ENCODE results near the gene UBXN2A. TPM values are rescaled to one million over a fixed set of nuclear protein-coding genes. Genes with fewer than 3 reads are reported as not detected.
A peak's percentile ranks its signal among the peaks of the same experiment; 100 is the strongest.

UBXN2A gene
- total RNA-seq, 6 experiments from 2014 or later = 4.6 to 7.9 (median 6.2) TPM

GRCh38 chr2:23918837-23919489, 21.3 kb upstream of the UBXN2A start:
- no peaks in the 10 kb centered on the region for H3K9me3 ChIP-seq
- TF ChIP-seq CTCF (IDR thresholded peaks at IDR 0.05) (no peak), POLR2A (IDR thresholded peaks at IDR 0.05) (no peak)
- no peak for DNase-seq
- H3K27ac ChIP-seq = no peak overlapping the region
- WGBS (ENCODE audit: insufficient coverage, low coverage, low lambda C conversion rate, missing lambda C conversion rate) = 91% methylated on average over 8 of the region's 8 CpGs
- H3K4me1 ChIP-seq = no peaks in the 10 kb centered on the region
- H3K36me3 ChIP-seq = no peaks in the 10 kb centered on the region
- no peak for ATAC-seq
- H3K4me3 ChIP-seq = no peak overlapping the region
- no peaks in the 10 kb centered on the region for H3K27me3 ChIP-seq
- intact Hi-C loops (cut with DNase I) = no loop called here

GRCh38 chr2:23924589-23925359, 15.5 kb upstream of the UBXN2A start:
- H3K4me3 ChIP-seq = peak overlapping the region in 1 of 3 donors; percentile 76
- intact Hi-C loops (cut with DNase I) = no loop called here
- no peaks in the 10 kb centered on the region for H3K36me3 ChIP-seq
- ATAC-seq = no peak
- H3K9me3 ChIP-seq = no peaks in the 10 kb centered on the region
- WGBS (ENCODE audit: insufficient coverage, low coverage, low lambda C conversion rate, missing lambda C conversion rate) = 36% methylated on average over 7 of the region's 7 CpGs
- no peak for DNase-seq
- peak overlapping the region in 1 of 3 donors; percentile 97 for H3K27ac ChIP-seq
- H3K27me3 ChIP-seq = no peaks in the 10 kb centered on the region
- no peak for TF ChIP-seq POLR2A (IDR thresholded peaks at IDR 0.05)
- TF ChIP-seq CTCF (IDR thresholded peaks at IDR 0.05) = no peak
- H3K4me1 ChIP-seq = peaks cover 0 to 32% (median 8%) of the 10 kb centered on the region in 4 donors

- Histone ChIP-seq H3K9me3 (no peaks in the 10 kb centered on the region), H3K36me3 (no peaks in the 10 kb centered on the region), H3K4me1 (peaks cover 0 to 32% (median 8%) of the 10 kb centered on the region in 4 donors), H3K27ac (peak overlapping the region; percentile 96 to 97 (median 97)), H3K4me3 (peak overlapping the region; percentile 75 to 88 (median 76)), H3K27me3 (no peaks in the 10 kb centered on the region)
- ATAC-seq = peak; percentile 38 to 59 (median 50)
- TF ChIP-seq POLR2A (IDR thresholded peaks at IDR 0.05) (peak; percentile 19), CTCF (IDR thresholded peaks at IDR 0.05) (no peak)
- WGBS (ENCODE audit: insufficient coverage, low coverage, low lambda C conversion rate, missing lambda C conversion rate) = under 1% methylated on average over 13 of the region's 13 CpGs
- DNase-seq = peak in 2 of 3 donors; percentile 48 to 62
- intact Hi-C loops (cut with DNase I) = no loop called here
Measured at GRCh38 chr2:23925702-23926289, 14.5 kb upstream of the UBXN2A start.

- H3K9me3 ChIP-seq = no peaks in the 10 kb centered on the region
- H3K36me3 ChIP-seq = no peaks in the 10 kb centered on the region
- intact Hi-C loops (cut with DNase I) = no loop called here
- no peaks in the 10 kb centered on the region for H3K27me3 ChIP-seq
- ATAC-seq (peak; percentile 36 to 47 (median 44)), DNase-seq (peak in 2 of 3 donors; percentile 64 to 72)
- whole genome bisulfite sequencing (ENCODE audit: insufficient coverage, low coverage, low lambda C conversion rate, missing lambda C conversion rate) = 0% methylated on average over 3 of the region's 39 CpGs
- H3K27ac ChIP-seq = peak overlapping the region; percentile 96 to 97 (median 97)
- TF ChIP-seq POLR2A (IDR thresholded peaks at IDR 0.05) = no peak
- TF ChIP-seq CTCF (IDR thresholded peaks at IDR 0.05) = no peak
- peaks cover 0 to 32% (median 8%) of the 10 kb centered on the region in 4 donors for H3K4me1 ChIP-seq
- peak overlapping the region; percentile 75 to 88 (median 76) for H3K4me3 ChIP-seq
Measured at GRCh38 chr2:23926290-23926749, 13.9 kb upstream of the UBXN2A start.

Data from right lobe of liver (tissue), 6 donors.